ENCODE measurements around the gene FLRT3. TPM values are rescaled to one million over a fixed set of nuclear protein-coding genes. Genes with fewer than 3 reads are reported as not detected.

Gene FLRT3
- total RNA-seq, 1 experiment from 2014 or later, result 1.5 TPM

DNA sequence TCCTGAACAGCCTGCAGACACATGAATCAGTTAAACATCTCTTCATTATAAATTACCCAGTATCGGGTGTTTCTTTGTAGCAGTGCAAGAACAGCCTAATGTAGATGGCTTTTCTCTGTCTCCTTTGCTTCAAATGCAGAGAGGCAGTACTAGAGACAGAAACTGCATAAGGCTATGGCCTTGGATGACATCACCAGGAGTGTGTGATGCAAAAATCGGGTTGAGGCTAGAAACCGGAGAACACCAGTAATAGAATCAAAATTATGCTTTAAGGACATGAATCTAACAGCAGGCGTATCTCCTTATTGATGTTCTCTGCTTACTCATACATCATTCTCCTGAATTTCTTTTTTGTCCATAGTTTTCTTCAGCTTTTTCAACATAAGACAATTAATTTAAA, 49.3 kb upstream of the FLRT3 start:
- Histone ChIP-seq H3K4me3 (replicated peaks in 1 of 2; ENCODE audit: low read depth in 1 of 2, low read length in 2 of 2) (no peak overlapping the region), H3K4me1 (ENCODE audit: control insufficient read depth in 1 of 2, insufficient read depth in 2 of 2, low read length in 2 of 2) (no peaks in the 10 kb centered on the region), H2AFZ (ENCODE audit: low read depth, low read length, poor library complexity, severe bottlenecking) (no peak overlapping the region), H3K4me2 (ENCODE audit: low read length) (no peak overlapping the region), H3K9ac (ENCODE audit: low read length) (no peak overlapping the region), H3K9me3 (ENCODE audit: control insufficient read depth in 1 of 2, insufficient read depth in 1 of 2, low read depth in 1 of 2, low read length in 2 of 2) (no peaks in the 10 kb centered on the region), H3K27ac (ENCODE audit: low read depth, low read length) (no peak overlapping the region), H3K27me3 (ENCODE audit: insufficient read depth, low read length) (no peaks in the 10 kb centered on the region), H3K36me3 (ENCODE audit: control insufficient read depth in 1 of 2, insufficient read depth in 2 of 2, low read length in 2 of 2) (no peaks in the 10 kb centered on the region), H4K20me1 (ENCODE audit: insufficient read depth) (no peaks in the 10 kb centered on the region), H3K9me2 (ENCODE audit: insufficient read depth) (no peaks in the 10 kb centered on the region), H3K79me2 (ENCODE audit: insufficient read depth, low read length) (no peaks in the 10 kb centered on the region)
- intact Hi-C loops (cut with micrococcal nuclease), result no loop called here
- DNase-seq (ENCODE audit: low read depth, low spot score) (no peak), ATAC-seq (no peak)
- CTCF ChIA-PET, result no interaction called here
- POLR2A ChIA-PET, result no interaction called here
- BruUV-seq (replicated peaks), result no TSS peak
- RAD21 ChIA-PET (ENCODE audit: low non-redundant PET in 1 of 2, low total read pairs in 2 of 2, uncharacterized antibody in 2 of 2, unreplicated experiment in 2 of 2), result no interaction called here
- no peak for TF ChIP-seq POLR2A (IDR thresholded peaks at IDR 0.05; ENCODE audit: borderline replicate concordance, extremely low read depth, insufficient read depth, insufficient read length)
- TF ChIP-seq EGR1 (IDR thresholded peaks at IDR 0.05; ENCODE audit: low read depth), result no peak
- no peak for TF ChIP-seq TCF7L2 (IDR thresholded peaks at IDR 0.05; ENCODE audit: borderline replicate concordance, extremely low read depth, insufficient read depth, insufficient read length)
- no peak for TF ChIP-seq ZNF274 (IDR thresholded peaks at IDR 0.05; ENCODE audit: low read depth, low read length)
- TF ChIP-seq SRF (IDR thresholded peaks at IDR 0.05; ENCODE audit: low read depth), result no peak
- no peak for TF ChIP-seq EZH2 (IDR thresholded peaks at IDR 0.05)
- no peak for TF ChIP-seq POLR2AphosphoS5 (IDR thresholded peaks at IDR 0.05; ENCODE audit: low read depth, low read length)
- TF ChIP-seq, protein P1, sequence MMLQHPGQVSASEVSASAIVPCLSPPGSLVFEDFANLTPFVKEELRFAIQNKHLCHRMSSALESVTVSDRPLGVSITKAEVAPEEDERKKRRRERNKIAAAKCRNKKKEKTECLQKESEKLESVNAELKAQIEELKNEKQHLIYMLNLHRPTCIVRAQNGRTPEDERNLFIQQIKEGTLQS (IDR thresholded peaks at IDR 0.05), result no peak
- TF ChIP-seq, protein P2, sequence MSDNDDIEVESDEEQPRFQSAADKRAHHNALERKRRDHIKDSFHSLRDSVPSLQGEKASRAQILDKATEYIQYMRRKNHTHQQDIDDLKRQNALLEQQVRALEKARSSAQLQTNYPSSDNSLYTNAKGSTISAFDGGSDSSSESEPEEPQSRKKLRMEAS (IDR thresholded peaks at IDR 0.05), result no peak
- TF ChIP-seq YY1 (IDR thresholded peaks at IDR 0.05; ENCODE audit: extremely low read depth, insufficient replicate concordance, low read depth, low read length), result no peak
- no peak for TF ChIP-seq FOSL1 (IDR thresholded peaks at IDR 0.05; ENCODE audit: low read depth)
- TF ChIP-seq CBX3 (IDR thresholded peaks at IDR 0.05; ENCODE audit: low read depth), result no peak
- TF ChIP-seq, protein P3, sequence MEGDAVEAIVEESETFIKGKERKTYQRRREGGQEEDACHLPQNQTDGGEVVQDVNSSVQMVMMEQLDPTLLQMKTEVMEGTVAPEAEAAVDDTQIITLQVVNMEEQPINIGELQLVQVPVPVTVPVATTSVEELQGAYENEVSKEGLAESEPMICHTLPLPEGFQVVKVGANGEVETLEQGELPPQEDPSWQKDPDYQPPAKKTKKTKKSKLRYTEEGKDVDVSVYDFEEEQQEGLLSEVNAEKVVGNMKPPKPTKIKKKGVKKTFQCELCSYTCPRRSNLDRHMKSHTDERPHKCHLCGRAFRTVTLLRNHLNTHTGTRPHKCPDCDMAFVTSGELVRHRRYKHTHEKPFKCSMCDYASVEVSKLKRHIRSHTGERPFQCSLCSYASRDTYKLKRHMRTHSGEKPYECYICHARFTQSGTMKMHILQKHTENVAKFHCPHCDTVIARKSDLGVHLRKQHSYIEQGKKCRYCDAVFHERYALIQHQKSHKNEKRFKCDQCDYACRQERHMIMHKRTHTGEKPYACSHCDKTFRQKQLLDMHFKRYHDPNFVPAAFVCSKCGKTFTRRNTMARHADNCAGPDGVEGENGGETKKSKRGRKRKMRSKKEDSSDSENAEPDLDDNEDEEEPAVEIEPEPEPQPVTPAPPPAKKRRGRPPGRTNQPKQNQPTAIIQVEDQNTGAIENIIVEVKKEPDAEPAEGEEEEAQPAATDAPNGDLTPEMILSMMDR (IDR thresholded peaks at IDR 0.05 in 2 of 3, conservative IDR thresholded peaks at IDR 0.05 in 1 of 3; ENCODE audit: borderline replicate concordance in 1 of 3, insufficient read depth in 1 of 3, low read depth in 2 of 3, low read length in 2 of 3), result no peak
